Liver (tissue), 9 donors: ENCODE data around the gene EXOSC6. TPM values are rescaled to one million over a fixed set of nuclear protein-coding genes. Genes with fewer than 3 reads are reported as not detected.
"Not testable (repeated sequence)": the region's sequence is repeated elsewhere in the genome, so short reads cannot be mapped to it uniquely, and the experiment has no call there.

ENCODE experiments used
- DNase-seq: peaks from one replicate; pipeline ENCODE4 v3.0.0-alpha.2; 2017; ENCODE audit warnings: low spot score
- H3K27ac ChIP-seq, 2 donors: one replicate each; pipeline ENCODE4 v1.7.0; 2013; ENCODE audit warnings: inconsistent platforms in 2 of 2, low read length in 2 of 2, control low read depth in 1 of 2, low read depth in 1 of 2, mild to moderate bottlenecking in 1 of 2
- H3K27me3 ChIP-seq, 4 donors: one replicate each; pipeline versions ENCODE4 v1.6.1 to v1.7.0; 2013; ENCODE audit warnings: low read length in 3 of 4, inconsistent platforms in 1 of 4, mild to moderate bottlenecking in 1 of 4, moderate library complexity in 1 of 4; ENCODE audit not compliant: control insufficient read depth in 4 of 4, insufficient read depth in 4 of 4
- H3K36me3 ChIP-seq, 4 donors: one replicate each; pipeline versions ENCODE4 v1.6.1 to v1.7.0; 2013; ENCODE audit warnings: low read length in 3 of 4, mild to moderate bottlenecking in 3 of 4, low read depth in 1 of 4, moderate library complexity in 1 of 4; ENCODE audit not compliant: control insufficient read depth in 4 of 4, insufficient read depth in 3 of 4
- H3K4me1 ChIP-seq, 4 donors: one replicate each; pipeline versions ENCODE4 v1.6.1 to v1.7.0; 2013; ENCODE audit warnings: low read length in 3 of 4, mild to moderate bottlenecking in 3 of 4, moderate library complexity in 1 of 4; ENCODE audit not compliant: control insufficient read depth in 4 of 4, insufficient read depth in 4 of 4
- H3K4me3 ChIP-seq, 3 donors: one replicate each; pipeline versions ENCODE4 v1.6.1 to v1.7.0; 2013; ENCODE audit warnings: low read length in 3 of 3, control low read depth in 1 of 3, low read depth in 1 of 3, mild to moderate bottlenecking in 1 of 3
- H3K9ac ChIP-seq, 2 donors: one replicate each; pipeline ENCODE4 v1.7.0; 2013; ENCODE audit warnings: low read length in 2 of 2, mild to moderate bottlenecking in 2 of 2, moderate library complexity in 2 of 2, control low read depth in 1 of 2, low read depth in 1 of 2
- H3K9me3 ChIP-seq, 4 donors: one replicate each; pipeline versions ENCODE4 v1.6.1 to v1.7.0; 2013; ENCODE audit warnings: low read length in 3 of 4; ENCODE audit not compliant: control insufficient read depth in 4 of 4
- EGR1 ChIP-seq, 2 donors: IDR thresholded peaks; 2 replicates each; pipeline ENCODE4 v1.6.1; 2016 to 2018; ENCODE audit warnings: antibody characterized with exemption in 2 of 2, low read depth in 2 of 2
- HNF4A ChIP-seq, 2 donors: conservative IDR thresholded peaks; 2 replicates each; pipeline ENCODE4 v1.6.1; 2016; ENCODE audit warnings: antibody characterized with exemption in 2 of 2, mild to moderate bottlenecking in 2 of 2
- RAD21 ChIP-seq, 2 donors: IDR thresholded peaks; 2 replicates each; pipeline ENCODE4 v1.6.1; 2016; ENCODE audit warnings: antibody characterized with exemption in 2 of 2, mild to moderate bottlenecking in 2 of 2
- WGBS: extraction: QIAGEN DNeasy Blood & Tissue Kit; methylation state at CpG from one replicate; pipeline ENCODE4 v1.1.7; 2013; 5-methylcytosine and 5-hydroxymethylcytosine counted together
- polyA plus RNA-seq, 2 donors: library from polyadenylated mRNA; stranded (reverse) in 1 of 2; unstranded in 1 of 2; fragments of 200-250 nt in 1 of 2; fragments of >200 nt in 1 of 2; fragmentation: Nextera tagmentation in 1 of 2; extraction: Ambion mirVana in 1 of 2; gene quantifications; one replicate each; pipeline versions ENCODE4 v1.2.1 to v1.2.3, GENCODE V29; 2013 to 2015
- total RNA-seq, 2 donors: library from RNA; depleted of rRNA; stranded (reverse); fragments of >200 nt; gene quantifications; one replicate each; pipeline ENCODE4 v1.2.3, GENCODE V29; 2014
- TF ChIP-seq, protein P1 (sequence below): fragments of 150-350 bp; IDR thresholded peaks from 2 replicates; pipeline ENCODE4 v1.5.1; 2017; ENCODE audit warnings: improper control_type of control experiment, low read depth, low read length; ENCODE audit not compliant: missing input control
- donor health status: healthy.
- donor health status: healthy.
- donor health status: healthy.
- donor health status: healthy.
- donor health status: healthy.

EXOSC6 gene
- total and polyA plus RNA-seq, 4 donors = 3.7 to 16.4 (median 9.0) TPM

DNA sequence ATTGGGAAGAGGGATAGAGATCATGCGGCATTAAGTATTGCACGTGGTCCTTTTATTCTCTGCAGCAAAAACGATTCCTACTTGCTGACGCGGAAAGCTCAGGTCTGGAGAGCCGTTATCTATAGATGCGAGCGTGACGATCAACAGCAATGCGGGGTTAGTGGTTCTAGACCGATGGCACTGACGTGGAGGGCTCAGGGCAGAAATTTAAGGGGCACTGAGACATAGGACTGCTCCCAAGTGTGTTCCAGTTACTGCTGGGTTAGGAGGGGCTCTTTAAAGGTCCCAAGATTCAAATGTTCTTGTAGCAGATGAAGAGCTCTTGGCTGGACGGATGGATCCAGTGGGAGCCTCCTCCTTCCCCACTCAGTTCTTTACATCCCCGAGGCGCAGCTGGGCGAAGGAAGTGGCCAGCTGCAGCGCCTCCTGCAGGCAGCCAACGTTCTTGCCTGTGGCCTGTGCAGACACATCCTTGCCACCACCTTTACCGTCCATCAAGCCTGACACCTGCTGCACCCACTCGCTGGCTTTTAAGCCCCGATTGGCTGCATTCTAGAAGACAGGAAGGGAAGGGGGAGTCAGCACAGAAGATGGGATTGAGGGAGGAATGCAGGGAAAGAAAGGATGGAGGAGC is 732 bp upstream of the EXOSC6 start:
- peaks cover 31 to 49% (median 34%) of the 10 kb centered on the region in 4 donors for H3K36me3 ChIP-seq
- 91% methylated on average over 21 of the region's 21 CpGs for WGBS
- no peaks in the 10 kb centered on the region for H3K9me3 ChIP-seq
- no peak overlapping the region for H3K4me3 ChIP-seq
- no peak overlapping the region for H3K9ac ChIP-seq
- no peak for TF ChIP-seq EGR1 (IDR thresholded peaks at IDR 0.05; ENCODE audit: low read depth in 2 of 2)
- TF ChIP-seq, protein P1, sequence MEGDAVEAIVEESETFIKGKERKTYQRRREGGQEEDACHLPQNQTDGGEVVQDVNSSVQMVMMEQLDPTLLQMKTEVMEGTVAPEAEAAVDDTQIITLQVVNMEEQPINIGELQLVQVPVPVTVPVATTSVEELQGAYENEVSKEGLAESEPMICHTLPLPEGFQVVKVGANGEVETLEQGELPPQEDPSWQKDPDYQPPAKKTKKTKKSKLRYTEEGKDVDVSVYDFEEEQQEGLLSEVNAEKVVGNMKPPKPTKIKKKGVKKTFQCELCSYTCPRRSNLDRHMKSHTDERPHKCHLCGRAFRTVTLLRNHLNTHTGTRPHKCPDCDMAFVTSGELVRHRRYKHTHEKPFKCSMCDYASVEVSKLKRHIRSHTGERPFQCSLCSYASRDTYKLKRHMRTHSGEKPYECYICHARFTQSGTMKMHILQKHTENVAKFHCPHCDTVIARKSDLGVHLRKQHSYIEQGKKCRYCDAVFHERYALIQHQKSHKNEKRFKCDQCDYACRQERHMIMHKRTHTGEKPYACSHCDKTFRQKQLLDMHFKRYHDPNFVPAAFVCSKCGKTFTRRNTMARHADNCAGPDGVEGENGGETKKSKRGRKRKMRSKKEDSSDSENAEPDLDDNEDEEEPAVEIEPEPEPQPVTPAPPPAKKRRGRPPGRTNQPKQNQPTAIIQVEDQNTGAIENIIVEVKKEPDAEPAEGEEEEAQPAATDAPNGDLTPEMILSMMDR = peak; percentile 11
- peaks cover 6 to 16% (median 13%) of the 10 kb centered on the region in 4 donors for H3K4me1 ChIP-seq
- no peaks in the 10 kb centered on the region for H3K27me3 ChIP-seq
- DNase-seq = no peak
- no peak overlapping the region for H3K27ac ChIP-seq

GRCh38 chr16:70250748-70251628 is 752 bp downstream of the EXOSC6 start:
- TF ChIP-seq HNF4A (conservative IDR thresholded peaks at IDR 0.05) (no peak), RAD21 (IDR thresholded peaks at IDR 0.05) (peak in 1 of 2 donors; percentile 43)
- Histone ChIP-seq H3K9ac (peak overlapping the region; percentile 66 to 71), H3K27ac (peak overlapping the region; percentile 76 to 78), H3K36me3 (peaks cover 23 to 37% (median 25%) of the 10 kb centered on the region in 4 donors), H3K9me3 (no peaks in the 10 kb centered on the region), H3K4me3 (peak overlapping the region; percentile 49 to 97 (median 84)), H3K27me3 (no peaks in the 10 kb centered on the region), H3K4me1 (peaks cover 6 to 16% (median 13%) of the 10 kb centered on the region in 4 donors)
- DNase-seq = peak; percentile 57
- under 1% methylated on average over 92 of the region's 92 CpGs for WGBS

DNA sequence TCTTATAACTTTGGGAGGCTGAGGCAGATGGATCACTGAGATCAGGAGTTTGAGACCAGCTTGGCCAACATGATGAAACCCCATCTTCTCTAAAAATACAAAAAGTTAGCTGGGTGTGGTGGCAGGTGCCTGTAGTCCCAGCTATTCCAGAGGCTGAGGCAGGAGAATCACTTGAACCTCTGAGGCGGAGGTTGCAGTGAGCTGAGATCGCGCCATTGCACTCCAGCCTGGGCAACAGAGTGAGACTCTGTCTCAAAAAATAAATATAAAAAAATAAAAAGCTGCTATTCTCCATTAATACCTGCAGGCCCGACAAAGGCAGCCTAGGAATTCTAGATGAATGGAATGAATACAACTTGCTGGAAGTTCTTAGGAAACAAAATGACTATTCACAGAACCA is 2.0 kb downstream of the EXOSC6 start:
- not testable (repeated sequence) for H3K27me3 ChIP-seq, DNase-seq, H3K4me3 ChIP-seq, H3K27ac ChIP-seq, H3K9me3 ChIP-seq, H3K9ac ChIP-seq
- WGBS = 84% methylated on average over 4 of the region's 4 CpGs
- Histone ChIP-seq H3K4me1 (peaks cover 6 to 16% (median 13%) of the 10 kb centered on the region in 4 donors), H3K36me3 (peaks cover 15 to 26% (median 16%) of the 10 kb centered on the region in 4 donors)

- H3K27ac ChIP-seq, DNase-seq, H3K4me3 ChIP-seq, H3K9ac ChIP-seq, H3K9me3 ChIP-seq, H3K4me1 ChIP-seq, H3K27me3 ChIP-seq, H3K36me3 ChIP-seq: not testable (repeated sequence)
These were observed 13.0 kb downstream of the EXOSC6 start for GRCh38 chr16:70238773-70239172.

GRCh38 chr16:70231831-70232230 is 19.9 kb downstream of the EXOSC6 start:
- not testable (repeated sequence) for H3K4me1 ChIP-seq, H3K9ac ChIP-seq, H3K9me3 ChIP-seq, DNase-seq, H3K27me3 ChIP-seq, H3K27ac ChIP-seq, H3K4me3 ChIP-seq, H3K36me3 ChIP-seq
- WGBS = 54% methylated on average over 2 of the region's 3 CpGs
